HepG2 (cell line): ENCODE results near the gene C4B. TPM values are rescaled to one million over a fixed set of nuclear protein-coding genes. Genes with fewer than 3 reads are reported as not detected.
"Not testable (repeated sequence)": the region's sequence is repeated elsewhere in the genome, so short reads cannot be mapped to it uniquely, and the experiment has no call there.

Experiments
- ATAC-seq: fragments of 200-7000 bp; cut with Tn5 transposase; 3 replicates; pipeline ENCODE4 v1.9.1; 2020; ENCODE audit warnings: mild to moderate bottlenecking, moderate library complexity
- BruUV-seq: library from RNA; stranded (reverse); fragments of 400-500 nt; replicated peaks from 2 replicates; lab custom pipeline; 2021; lab: Mats Ljungman, UMichigan
- CTCF ChIA-PET: fragments of 300-600 bp; formaldehyde crosslinking; extraction: SDS; loops from one replicate; lab custom pipeline; 2021; ENCODE audit warnings: low total read pairs, inconsistent platforms, low intra/inter-chr PET ratio; lab: Yijun Ruan, JAX
- POLR2A ChIA-PET: fragments of 350-600 bp; sonication (Branson Sonifier 250); formaldehyde crosslinking; loops from one replicate; lab custom pipeline; 2020; ENCODE audit warnings: antibody characterized with exemption, inconsistent platforms; lab: Yijun Ruan, JAX
- DNase-seq: peaks from one replicate; pipeline ENCODE4 v3.0.0-alpha.2; 2015; ENCODE audit warnings: low spot score
- FAIRE-seq: peaks from 3 replicates; lab custom pipeline; 2011; peaks lifted over from hg19 to GRCh38; lab: Jason Lieb, UNC
- H2AFZ ChIP-seq: one replicate; pipeline ENCODE4 v1.6.1; 2011; ENCODE audit warnings: low read length, inconsistent platforms
- H3K27ac ChIP-seq: fragments of 300-600 bp; 3 replicates; pipeline ENCODE4 v1.8.0; 2011; ENCODE audit warnings: mixed run types, mild to moderate bottlenecking, mixed read lengths, low read length, inconsistent platforms; ENCODE audit not compliant: insufficient read depth; ENCODE audit errors: extremely low read length
- H3K27me3 ChIP-seq, 2 experiments: fragments of 200-600 bp in 1 of 2; 2 replicates in 1 of 2; 3 replicates in 1 of 2; pipeline versions ENCODE4 v1.6.0 to v1.8.0; 2011; ENCODE audit warnings: low read length in 2 of 2, mild to moderate bottlenecking in 2 of 2, moderate library complexity in 2 of 2, inconsistent platforms in 1 of 2; ENCODE audit not compliant: insufficient read depth in 2 of 2, control insufficient read depth in 1 of 2
- H3K36me3 ChIP-seq, 2 experiments: fragments of 200-600 bp in 1 of 2; replicated peaks in 1 of 2; 2 replicates in 1 of 2; 3 replicates in 1 of 2; pipeline versions ENCODE4 v1.5.1 to v1.8.0; 2011; ENCODE audit warnings: low read length in 2 of 2, inconsistent platforms in 1 of 2; ENCODE audit not compliant: insufficient read depth in 2 of 2, control insufficient read depth in 1 of 2
- H3K4me1 ChIP-seq: 2 replicates; pipeline ENCODE4 v1.5.1; 2012; ENCODE audit warnings: low read length, inconsistent platforms; ENCODE audit not compliant: insufficient read depth
- H3K4me2 ChIP-seq: 2 replicates; pipeline ENCODE4 v1.6.0; 2011; ENCODE audit warnings: low read depth, low read length, inconsistent platforms
- H3K4me3 ChIP-seq, 3 experiments: fragments of 200-600 bp in 1 of 3; sonication (generic), shearing (Covaris generic) in 1 of 3; replicated peaks in 1 of 3; 2 replicates each; pipeline ENCODE4 v1.5.1; 2011 to 2016; ENCODE audit warnings: low read length in 3 of 3, inconsistent platforms in 2 of 3, low read depth in 2 of 3, mild to moderate bottlenecking in 2 of 3, control low read depth in 1 of 3, mixed read lengths in 1 of 3; ENCODE audit not compliant: insufficient read depth in 1 of 3
- H3K79me2 ChIP-seq: one replicate; pipeline ENCODE4 v1.6.1; 2011; ENCODE audit warnings: low read length, inconsistent platforms; ENCODE audit not compliant: insufficient read depth
- H3K9ac ChIP-seq: 2 replicates; pipeline ENCODE4 v1.6.0; 2011; ENCODE audit warnings: mild to moderate bottlenecking, low read depth, low read length, inconsistent platforms; ENCODE audit not compliant: insufficient read depth
- H3K9me3 ChIP-seq: 2 replicates; pipeline ENCODE4 v1.5.1; 2012; ENCODE audit warnings: mild to moderate bottlenecking, low read length
- H4K20me1 ChIP-seq: 2 replicates; pipeline ENCODE4 v1.6.0; 2011; ENCODE audit warnings: inconsistent platforms, mild to moderate bottlenecking, low read length, moderate library complexity; ENCODE audit not compliant: insufficient read depth
- AGO1 ChIP-seq: fragments of 200-400 bp; formaldehyde crosslinking; IDR thresholded peaks from 2 replicates; pipeline ENCODE4 v1.6.1; 2017; ENCODE audit warnings: mild to moderate bottlenecking, low read depth, low read length, moderate library complexity; ENCODE audit not compliant: poor library complexity, severe bottlenecking
- WGBS: methylation state at CpG from one replicate; pipeline ENCODE4 v1.1.6; 2017; ENCODE audit warnings: low lambda C conversion rate; 5-methylcytosine and 5-hydroxymethylcytosine counted together
- in situ Hi-C: cut with HindIII; loops from 2 replicates; pipeline ENCODE4 v1.10.0; 2017; ENCODE audit warnings: low pct_unique_long_range_greater_than_20kb; ENCODE audit not compliant: extremely low pct_ligation_motif_present
- intact Hi-C: fragments of 100-400 bp; cut with micrococcal nuclease; formaldehyde crosslinking; loops from one replicate; pipeline ENCODE4 v1.10.0; 2022; ENCODE audit not compliant: unreplicated experiment
- polyA plus RNA-seq, 8 experiments: library from polyadenylated mRNA; depleted of rRNA in 3 of 8; stranded (reverse) in 7 of 8; unstranded in 1 of 8; fragments of >200 nt; fragmentation: Illumina TruSeq in 4 of 8; extraction: Trizol in 4 of 8; gene quantifications; 2 replicates each; pipeline versions ENCODE4 v1.2.1 to v1.2.3, GENCODE V29; 2011 to 2016; ENCODE audit warnings: low read depth in 4 of 8, missing spikeins in 1 of 8, mixed read lengths in 1 of 8; ENCODE audit not compliant: insufficient read depth in 1 of 8
- total RNA-seq, 5 experiments: library from RNA; depleted of rRNA; stranded (reverse); fragments of >200 nt; fragmentation: Illumina TruSeq; extraction: Trizol; gene quantifications; 2 replicates each; pipeline ENCODE4 v1.2.3, GENCODE V29; 2016; ENCODE audit warnings: low read depth in 1 of 5

Gene C4B
- total and polyA plus RNA-seq, 2 of the 13 experiments (the other 11 are each of a cell fraction or from before 2014, with no cell fraction given): 167 to 538 TPM

DNA sequence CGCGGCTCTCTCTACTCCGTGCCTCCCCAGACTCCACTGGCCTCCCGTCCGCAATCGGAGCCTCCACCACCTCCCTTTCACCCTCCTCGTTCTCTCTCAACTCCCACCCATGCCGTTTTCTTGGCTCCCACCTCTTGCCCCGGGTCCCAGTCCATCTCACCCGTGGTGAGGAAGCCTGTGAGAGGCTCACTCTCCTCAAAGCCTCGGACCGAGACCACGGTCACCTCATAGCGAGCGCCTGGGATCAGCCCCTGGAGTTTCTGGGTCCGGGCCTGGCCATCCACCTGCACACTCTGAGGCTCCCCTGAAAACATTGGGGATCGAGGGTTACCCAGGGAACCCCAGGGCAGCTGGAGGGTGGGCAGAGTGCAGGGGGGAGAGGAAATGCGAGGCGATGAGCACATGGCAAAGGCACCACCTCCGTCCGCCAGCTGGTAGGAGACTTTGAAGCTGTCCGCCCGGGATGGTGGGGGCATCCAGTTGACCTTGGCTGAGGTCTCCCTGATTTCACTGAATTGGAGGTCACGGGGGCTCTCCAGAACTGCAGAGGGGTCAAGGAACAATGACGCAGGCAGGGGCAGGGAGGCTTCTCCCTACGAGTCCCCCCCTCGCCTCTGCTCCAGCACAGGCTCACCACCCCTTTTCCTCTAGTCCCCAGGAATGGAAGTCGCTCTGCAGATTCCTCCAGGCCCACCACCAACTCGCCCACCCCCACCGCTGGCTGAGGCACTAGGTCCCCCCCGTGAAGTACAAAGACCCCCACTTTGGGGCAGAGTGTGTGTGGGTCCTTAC lies 29.2 kb downstream of the C4B start:
- DNase-seq, H3K9me3 ChIP-seq, H3K4me3 ChIP-seq, H3K9ac ChIP-seq, CTCF ChIA-PET, in situ Hi-C loops, BruUV-seq, H3K79me2 ChIP-seq, H3K4me2 ChIP-seq, H3K27ac ChIP-seq, ATAC-seq, H3K36me3 ChIP-seq, H2AFZ ChIP-seq, H4K20me1 ChIP-seq, H3K27me3 ChIP-seq, intact Hi-C loops, POLR2A ChIA-PET: not testable (repeated sequence)
- WGBS: 51% methylated on average over 14 of the region's 31 CpGs
- FAIRE-seq: peak; percentile 46
- peaks cover 50% of the 10 kb centered on the region for H3K4me1 ChIP-seq
- TF ChIP-seq AGO1: peak; percentile 70

DNA sequence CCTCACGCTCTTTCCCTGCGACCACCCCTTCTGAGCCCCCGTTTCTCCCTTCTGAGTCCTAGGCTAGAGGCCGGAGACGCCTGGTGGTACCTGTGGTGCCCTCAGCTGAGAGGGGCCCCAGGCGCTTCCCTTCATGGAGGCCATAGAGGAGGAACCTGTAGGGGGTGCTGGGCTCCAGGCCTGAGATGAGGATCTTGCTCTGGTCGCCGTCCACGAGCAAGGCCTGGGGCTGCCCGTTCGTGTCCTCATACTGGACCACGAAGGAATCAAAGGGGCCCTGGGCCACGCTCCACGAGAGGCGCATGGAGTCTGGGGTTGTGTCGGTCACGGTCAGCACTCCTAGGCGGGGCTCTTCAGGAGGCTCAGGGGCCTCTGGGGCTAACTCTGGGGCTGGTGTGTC lies 30.3 kb downstream of the C4B start:
- H3K4me1 ChIP-seq: peaks cover 42% of the 10 kb centered on the region
- peak; percentile 42 for FAIRE-seq
- 80% methylated on average over 9 of the region's 18 CpGs for WGBS
- H3K36me3 ChIP-seq, H4K20me1 ChIP-seq, H3K9ac ChIP-seq, intact Hi-C loops, POLR2A ChIA-PET, H3K4me3 ChIP-seq, H2AFZ ChIP-seq, BruUV-seq, H3K27ac ChIP-seq, H3K79me2 ChIP-seq, ATAC-seq, H3K9me3 ChIP-seq, H3K4me2 ChIP-seq, DNase-seq, H3K27me3 ChIP-seq, CTCF ChIA-PET, in situ Hi-C loops: not testable (repeated sequence)
